ENCODE data around the gene LCN12. TPM values are rescaled to one million over a fixed set of nuclear protein-coding genes. Genes with fewer than 3 reads are reported as not detected.

The LCN12 gene
- total RNA-seq, 2 experiments from 2014 or later: 1.3 to 2.1 TPM

DNA sequence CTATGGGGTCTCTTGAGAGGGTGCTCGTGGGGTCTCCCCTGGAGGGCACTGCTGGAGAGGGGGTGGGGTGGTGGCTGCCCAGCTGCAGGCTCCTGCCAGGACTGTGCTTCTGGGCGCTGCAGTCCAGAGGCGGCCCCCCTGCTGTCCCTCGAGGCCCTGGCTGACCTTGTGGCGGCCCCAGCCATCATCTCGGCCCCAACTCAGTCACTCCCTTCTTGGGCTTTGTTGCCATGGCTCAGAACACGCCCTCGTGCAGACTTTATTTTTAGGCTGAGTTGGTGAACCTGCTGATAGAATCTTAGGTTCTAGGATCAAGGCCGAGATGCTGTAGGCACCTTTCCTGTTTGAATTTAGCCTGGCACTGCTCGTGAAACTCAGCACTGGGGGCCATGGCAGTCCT lies 30.4 kb upstream of the LCN12 start:
- H3K9me3 Mint-ChIP-seq: no peaks in the 10 kb centered on the region
- DNase-seq (no peak), ATAC-seq (no peak)
- intact Hi-C loops (cut with micrococcal nuclease): no loop called here
- TF ChIP-seq, protein P1, sequence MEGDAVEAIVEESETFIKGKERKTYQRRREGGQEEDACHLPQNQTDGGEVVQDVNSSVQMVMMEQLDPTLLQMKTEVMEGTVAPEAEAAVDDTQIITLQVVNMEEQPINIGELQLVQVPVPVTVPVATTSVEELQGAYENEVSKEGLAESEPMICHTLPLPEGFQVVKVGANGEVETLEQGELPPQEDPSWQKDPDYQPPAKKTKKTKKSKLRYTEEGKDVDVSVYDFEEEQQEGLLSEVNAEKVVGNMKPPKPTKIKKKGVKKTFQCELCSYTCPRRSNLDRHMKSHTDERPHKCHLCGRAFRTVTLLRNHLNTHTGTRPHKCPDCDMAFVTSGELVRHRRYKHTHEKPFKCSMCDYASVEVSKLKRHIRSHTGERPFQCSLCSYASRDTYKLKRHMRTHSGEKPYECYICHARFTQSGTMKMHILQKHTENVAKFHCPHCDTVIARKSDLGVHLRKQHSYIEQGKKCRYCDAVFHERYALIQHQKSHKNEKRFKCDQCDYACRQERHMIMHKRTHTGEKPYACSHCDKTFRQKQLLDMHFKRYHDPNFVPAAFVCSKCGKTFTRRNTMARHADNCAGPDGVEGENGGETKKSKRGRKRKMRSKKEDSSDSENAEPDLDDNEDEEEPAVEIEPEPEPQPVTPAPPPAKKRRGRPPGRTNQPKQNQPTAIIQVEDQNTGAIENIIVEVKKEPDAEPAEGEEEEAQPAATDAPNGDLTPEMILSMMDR (IDR thresholded peaks at IDR 0.05): no peak
- CTCF ChIA-PET: no interaction called here
- no peaks in the 10 kb centered on the region for H3K27me3 Mint-ChIP-seq
- peaks cover 28% of the 10 kb centered on the region for H3K36me3 Mint-ChIP-seq (ENCODE audit: low read depth)
- no peaks in the 10 kb centered on the region for H3K4me1 Mint-ChIP-seq (ENCODE audit: low read depth)
- POLR2A ChIA-PET: no interaction called here
- no peak overlapping the region for H3K27ac Mint-ChIP-seq
- H3K4me3 Mint-ChIP-seq: no peak overlapping the region

DNA sequence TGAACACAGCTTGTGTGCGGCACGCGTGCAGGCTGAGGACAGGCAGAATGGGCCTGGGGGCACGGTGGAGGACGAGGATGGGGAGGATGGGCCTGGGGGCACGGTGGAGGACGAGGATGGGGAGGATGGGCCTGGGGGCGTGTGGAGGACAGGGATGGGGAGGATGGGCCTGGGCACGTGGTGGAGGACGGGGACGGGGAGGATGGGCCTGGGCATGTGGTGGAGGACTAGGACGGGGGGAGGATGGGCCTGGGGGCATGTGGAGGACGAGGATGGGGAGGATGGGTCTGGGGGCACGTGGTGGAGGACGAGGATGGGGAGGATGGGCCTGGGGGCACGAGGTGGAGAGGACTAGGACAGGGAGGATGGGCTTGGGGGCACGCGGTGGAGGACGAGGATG lies 29.5 kb upstream of the LCN12 start:
- Mint-ChIP-seq H3K4me3 (no peak overlapping the region), H3K27ac (no peak overlapping the region), H3K36me3 (ENCODE audit: low read depth) (peaks cover 25% of the 10 kb centered on the region), H3K27me3 (no peaks in the 10 kb centered on the region), H3K4me1 (ENCODE audit: low read depth) (no peaks in the 10 kb centered on the region), H3K9me3 (no peaks in the 10 kb centered on the region)
- CTCF ChIA-PET: no interaction called here
- ATAC-seq: no peak
- DNase-seq: no peak
- POLR2A ChIA-PET: no interaction called here
- intact Hi-C loops (cut with micrococcal nuclease): no loop called here
- TF ChIP-seq, protein P1 (IDR thresholded peaks at IDR 0.05): no peak

DNA sequence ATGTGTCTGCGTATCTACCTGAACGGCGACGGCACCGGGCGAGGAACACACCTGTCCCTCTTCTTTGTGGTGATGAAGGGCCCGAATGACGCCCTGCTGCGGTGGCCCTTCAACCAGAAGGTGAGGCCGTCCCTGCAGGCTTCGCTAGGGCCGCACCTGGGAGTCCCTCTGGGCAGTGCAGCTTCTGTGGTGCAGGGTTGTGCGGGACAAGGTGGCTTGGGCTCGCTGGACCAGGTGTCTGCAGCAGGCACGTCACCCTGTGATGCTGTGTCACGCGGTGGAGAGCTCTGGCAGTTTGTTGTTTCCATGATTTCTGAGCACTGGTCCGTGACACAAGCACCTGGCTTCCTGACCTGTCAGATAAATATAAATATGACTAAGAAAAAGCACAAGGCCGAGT lies 28.2 kb upstream of the LCN12 start:
- ChIA-PET POLR2A (no interaction called here), CTCF (interaction anchor here (0.8 to 1.8 kb wide), 3 partner anchors 52 to 111 kb away, joined by 3 to 8 read pairs (median 3); partner anchors contain the start of gene AJM1)
- H3K36me3 Mint-ChIP-seq (ENCODE audit: low read depth): peaks cover 30% of the 10 kb centered on the region
- no peak overlapping the region for H3K27ac Mint-ChIP-seq
- intact Hi-C loops (cut with micrococcal nuclease): no loop called here
- H3K27me3 Mint-ChIP-seq: no peaks in the 10 kb centered on the region
- no peaks in the 10 kb centered on the region for H3K9me3 Mint-ChIP-seq
- H3K4me3 Mint-ChIP-seq: no peak overlapping the region
- no peaks in the 10 kb centered on the region for H3K4me1 Mint-ChIP-seq (ENCODE audit: low read depth)
- DNase-seq: no peak
- ATAC-seq: no peak
- TF ChIP-seq, protein P1 (IDR thresholded peaks at IDR 0.05): no peak

DNA sequence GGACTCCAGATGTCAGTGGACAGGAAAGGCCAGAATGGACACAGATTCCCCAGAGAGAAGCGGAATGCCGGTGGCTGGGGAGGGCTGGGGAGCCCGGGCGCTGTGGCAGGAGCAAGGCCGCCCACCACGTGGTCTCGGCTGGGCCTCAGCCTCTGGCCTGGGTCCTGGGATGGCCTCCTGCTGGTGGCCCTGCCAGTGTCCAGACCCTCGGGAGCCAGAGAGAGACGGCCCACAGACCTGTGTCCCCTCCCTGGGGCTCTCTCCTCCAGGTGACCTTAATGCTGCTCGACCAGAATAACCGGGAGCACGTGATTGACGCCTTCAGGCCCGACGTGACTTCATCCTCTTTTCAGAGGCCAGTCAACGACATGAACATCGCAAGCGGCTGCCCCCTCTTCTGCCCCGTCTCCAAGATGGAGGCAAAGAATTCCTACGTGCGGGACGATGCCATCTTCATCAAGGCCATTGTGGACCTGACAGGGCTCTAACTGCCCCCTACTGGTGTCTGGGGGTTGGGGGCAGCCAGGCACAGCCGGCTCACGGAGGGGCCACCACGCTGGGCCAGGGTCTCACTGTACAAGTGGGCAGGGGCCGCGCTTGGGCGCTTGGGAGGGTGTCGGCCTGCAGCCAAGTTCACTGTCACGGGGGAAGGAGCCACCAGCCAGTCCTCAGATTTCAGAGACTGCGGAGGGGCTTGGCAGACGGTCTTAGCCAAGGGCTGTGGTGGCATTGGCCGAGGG lies 26.5 kb upstream of the LCN12 start:
- Mint-ChIP-seq H3K27me3 (no peaks in the 10 kb centered on the region), H3K4me1 (ENCODE audit: low read depth) (no peaks in the 10 kb centered on the region), H3K27ac (no peak overlapping the region)

More for the DNA sequence above, 26.5 kb upstream of the LCN12 start:
- ChIA-PET POLR2A (interaction anchor here (0.6 kb wide), 2 partner anchors 46 to 188 kb away, joined by 3 read pairs; no protein-coding TSS in a partner anchor), CTCF (interaction anchor here (1.0 to 1.8 kb wide), 2 partner anchors 21 to 83 kb away, joined by 4 to 8 read pairs; partner anchors contain the start of gene AJM1)
- DNase-seq: no peak
- intact Hi-C loops (cut with micrococcal nuclease): no loop called here
- H3K9me3 Mint-ChIP-seq: no peaks in the 10 kb centered on the region
- TF ChIP-seq, protein P1 (IDR thresholded peaks at IDR 0.05): peak; percentile 18
- H3K4me3 Mint-ChIP-seq: no peak overlapping the region
- peaks cover 19% of the 10 kb centered on the region for H3K36me3 Mint-ChIP-seq (ENCODE audit: low read depth)
- ATAC-seq: no peak
